ENCODE measurements around the gene E2F6. TPM values are rescaled to one million over a fixed set of nuclear protein-coding genes. Genes with fewer than 3 reads are reported as not detected.

E2F6 gene
- total and polyA plus RNA-seq, 2 of the 8 experiments (the other 6 are each of a cell fraction or from before 2014, with no cell fraction given) = 8.3 to 14.9 TPM

GRCh38 chr2:11438555-11439080, 27.3 kb downstream of the E2F6 start:
- Histone ChIP-seq H3K18ac (ENCODE audit: extremely low read depth, low read length) (no peak overlapping the region), H2BK5ac (ENCODE audit: low read depth, low read length) (no peak overlapping the region), H2BK120ac (replicated peaks; ENCODE audit: low read depth, low read length) (no peak overlapping the region), H3K4me3 (ENCODE audit: extremely low read depth in 1 of 4, insufficient read depth in 2 of 4, low read depth in 3 of 4, low read length in 4 of 4) (no peak overlapping the region), H3K36me3 (ENCODE audit: control insufficient read depth in 2 of 4, insufficient read depth in 4 of 4, low read length in 3 of 4) (peaks cover 0 to 29% (median 7%) of the 10 kb centered on the region in 4 experiments; a peak in 6 of 8 replicates), H3K4ac (replicated peaks; ENCODE audit: insufficient read length, low read depth, low read length) (no peak overlapping the region), H4K91ac (replicated peaks; ENCODE audit: insufficient read length, low read length) (no peak overlapping the region), H3K27ac (ENCODE audit: low read depth, low read length) (no peak overlapping the region), H4K5ac (ENCODE audit: insufficient read length, low read depth, low read length) (no peak overlapping the region), H3K27me3 (replicated peaks in 1 of 4; ENCODE audit: control insufficient read depth in 3 of 4, extremely low read depth in 1 of 4, insufficient read depth in 3 of 4, low read length in 3 of 4) (no peaks in the 10 kb centered on the region), H3K23ac (ENCODE audit: insufficient read length) (no peak overlapping the region), H3K4me2 (ENCODE audit: insufficient read depth in 1 of 2, low read depth in 2 of 2, low read length in 2 of 2) (no peak overlapping the region), H3K79me1 (ENCODE audit: low read depth, low read length) (no peaks in the 10 kb centered on the region), H3K4me1 (replicated peaks in 1 of 4; ENCODE audit: control insufficient read depth in 3 of 4, insufficient read depth in 4 of 4, low read length in 3 of 4) (no peaks in the 10 kb centered on the region), H3K9ac (replicated peaks in 1 of 4; ENCODE audit: extremely low read depth in 1 of 4, low read depth in 3 of 4, low read length in 3 of 4) (no peak overlapping the region), H3K56ac (replicated peaks; ENCODE audit: insufficient read length, low read depth, low read length) (no peak overlapping the region), H2BK15ac (ENCODE audit: low read length) (no peak overlapping the region), H3K79me2 (ENCODE audit: control insufficient read depth in 1 of 2, insufficient read depth in 2 of 2, low read length in 2 of 2) (no peaks in the 10 kb centered on the region), H4K8ac (ENCODE audit: extremely low read depth, insufficient read depth, low read length) (no peak overlapping the region), H2BK20ac (ENCODE audit: low read length) (no peak overlapping the region), H3K9me3 (ENCODE audit: insufficient read depth in 2 of 2, low read depth in 1 of 2, low read length in 1 of 2) (peaks cover 24 to 27% of the 10 kb centered on the region in 2 experiments), H2AFZ (ENCODE audit: low read length) (no peak overlapping the region), H2AK5ac (ENCODE audit: low read depth, low read length) (no peak overlapping the region), H2BK12ac (ENCODE audit: low read depth, low read length) (no peak overlapping the region), H3K23me2 (ENCODE audit: low read depth, low read length) (no peaks in the 10 kb centered on the region), H3K14ac (ENCODE audit: insufficient read length) (no peak overlapping the region), H4K20me1 (replicated peaks in 1 of 2; ENCODE audit: control insufficient read depth in 1 of 2, insufficient read depth in 2 of 2, low read length in 2 of 2) (no peaks in the 10 kb centered on the region)
- no peak for DNase-seq (ENCODE audit: low read depth in 1 of 2, low spot score in 2 of 2)
- no peak for FAIRE-seq
- ChIA-PET CTCF (ENCODE audit: partially characterized antibody) (interaction anchor here (0.6 to 2.7 kb wide), 5 partner anchors 8 to 314 kb away, joined by 3 to 9 read pairs (median 3); a partner anchor contains a TSS), POLR2A (ENCODE audit: partially characterized antibody) (no interaction called here)
- 96% methylated on average over 9 of the region's 9 CpGs; no CpG with 5 or more reads in 1 of the 2 experiments for WGBS, 2 experiments (ENCODE audit: extremely low coverage in 1 of 2, insufficient coverage in 1 of 2, insufficient read length in 1 of 2, insufficient replicate concordance in 2 of 2, low coverage in 1 of 2, low lambda C conversion rate in 2 of 2, missing lambda C conversion rate in 1 of 2)
- TF ChIP-seq KDM4A (IDR thresholded peaks at IDR 0.05; ENCODE audit: low read depth, low read length, severe bottlenecking) = no peak
- no peak for TF ChIP-seq JUND (IDR thresholded peaks at IDR 0.05; ENCODE audit: low read length)
- no peak for TF ChIP-seq USF2 (IDR thresholded peaks at IDR 0.05; ENCODE audit: low read length)
- no peak for TF ChIP-seq ATF2 (IDR thresholded peaks at IDR 0.05; ENCODE audit: low read length)
- TF ChIP-seq PHF8 (conservative IDR thresholded peaks at IDR 0.05; ENCODE audit: low read depth, low read length) = no peak
- no peak for TF ChIP-seq EGR1 (IDR thresholded peaks at IDR 0.05; ENCODE audit: borderline replicate concordance, low read depth, low read length)
- TF ChIP-seq RAD21 (IDR thresholded peaks at IDR 0.05 in 1 of 2, conservative IDR thresholded peaks at IDR 0.05 in 1 of 2; ENCODE audit: low read depth in 2 of 2, low read length in 2 of 2) = no peak
- TF ChIP-seq TEAD4 (IDR thresholded peaks at IDR 0.05; ENCODE audit: low read depth, low read length) = no peak
- no peak for TF ChIP-seq SRF (IDR thresholded peaks at IDR 0.05; ENCODE audit: low read depth, low read length)
- no peak for TF ChIP-seq FOSL1 (IDR thresholded peaks at IDR 0.05; ENCODE audit: insufficient read depth, low read depth, low read length)
- TF ChIP-seq SP1 (IDR thresholded peaks at IDR 0.05; ENCODE audit: low read depth, low read length) = no peak

Measured in H1 (cell line).